Hepatocyte (in vitro differentiated cells): ENCODE measurements around the gene NAV1.

ENCODE experiments used
- EZH2 ChIP-seq: fragments of 200-600 bp; sonication (generic); IDR thresholded peaks from 2 replicates; pipeline ENCODE4 v1.6.1; 2016; ENCODE audit warnings: antibody characterized with exemption, mild to moderate bottlenecking, borderline replicate concordance
- TF ChIP-seq, protein P1 (sequence below): fragments of 200-600 bp; sonication (generic); IDR thresholded peaks from 2 replicates; pipeline ENCODE4 v1.5.1; 2016; ENCODE audit warnings: antibody characterized with exemption, mild to moderate bottlenecking; ENCODE audit not compliant: poor library complexity

DNA sequence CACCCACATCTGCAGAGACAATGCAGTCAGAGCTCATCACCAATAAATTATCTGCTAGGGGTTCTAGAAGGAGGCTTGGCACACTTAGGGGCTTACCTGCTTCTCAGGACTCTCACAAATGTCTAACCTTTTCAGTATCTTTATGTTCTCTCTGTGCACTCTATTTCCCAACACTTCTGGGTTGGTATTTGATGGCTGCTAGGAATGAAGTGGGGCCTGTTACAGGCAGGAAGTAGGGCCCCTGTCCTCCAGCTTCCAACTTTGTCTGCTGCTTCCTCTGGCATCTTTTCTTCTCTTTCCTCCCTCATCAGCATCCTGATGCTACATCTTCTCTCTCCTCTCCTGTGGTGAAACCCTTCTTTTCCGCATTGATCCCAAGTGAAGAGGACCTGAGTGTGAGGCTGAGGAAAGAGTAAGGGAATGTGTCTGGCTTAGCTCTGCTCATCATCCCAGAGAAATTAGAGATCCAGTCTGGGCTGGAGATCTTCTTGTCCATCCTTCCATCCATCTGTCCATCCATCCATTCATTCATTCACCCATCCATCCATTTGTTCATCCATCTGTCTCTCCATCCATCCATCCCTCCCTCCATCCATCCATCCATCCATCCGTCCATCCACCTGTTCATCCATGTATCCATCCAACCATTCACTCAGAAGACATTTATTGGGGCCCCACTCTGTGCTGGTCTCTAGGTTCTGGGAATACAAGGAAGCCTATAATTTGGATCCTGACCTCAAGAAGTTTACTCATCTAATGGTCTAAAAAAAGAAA lies 29.1 kb upstream of the NAV1 start:
- TF ChIP-seq EZH2, result no peak
- TF ChIP-seq, protein P1, sequence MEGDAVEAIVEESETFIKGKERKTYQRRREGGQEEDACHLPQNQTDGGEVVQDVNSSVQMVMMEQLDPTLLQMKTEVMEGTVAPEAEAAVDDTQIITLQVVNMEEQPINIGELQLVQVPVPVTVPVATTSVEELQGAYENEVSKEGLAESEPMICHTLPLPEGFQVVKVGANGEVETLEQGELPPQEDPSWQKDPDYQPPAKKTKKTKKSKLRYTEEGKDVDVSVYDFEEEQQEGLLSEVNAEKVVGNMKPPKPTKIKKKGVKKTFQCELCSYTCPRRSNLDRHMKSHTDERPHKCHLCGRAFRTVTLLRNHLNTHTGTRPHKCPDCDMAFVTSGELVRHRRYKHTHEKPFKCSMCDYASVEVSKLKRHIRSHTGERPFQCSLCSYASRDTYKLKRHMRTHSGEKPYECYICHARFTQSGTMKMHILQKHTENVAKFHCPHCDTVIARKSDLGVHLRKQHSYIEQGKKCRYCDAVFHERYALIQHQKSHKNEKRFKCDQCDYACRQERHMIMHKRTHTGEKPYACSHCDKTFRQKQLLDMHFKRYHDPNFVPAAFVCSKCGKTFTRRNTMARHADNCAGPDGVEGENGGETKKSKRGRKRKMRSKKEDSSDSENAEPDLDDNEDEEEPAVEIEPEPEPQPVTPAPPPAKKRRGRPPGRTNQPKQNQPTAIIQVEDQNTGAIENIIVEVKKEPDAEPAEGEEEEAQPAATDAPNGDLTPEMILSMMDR, result no peak
